GM21390 (cell line): ENCODE data around the gene EVPLL.
"Not testable (repeated sequence)": the region's sequence is repeated elsewhere in the genome, so short reads cannot be mapped to it uniquely, and the experiment has no call there.

Experiments
- ATAC-seq: cut with Tn5 transposase; IDR thresholded peaks from one replicate; pipeline ENCODE4 v1.9.1; 2021; ENCODE audit not compliant: unreplicated experiment

The EVPLL gene

GRCh38 chr17:18422464-18422863, 44.9 kb downstream of the EVPLL start:
- ATAC-seq = not testable (repeated sequence)

- ATAC-seq = not testable (repeated sequence)
Observed at GRCh38 chr17:18423015-18423414, 45.4 kb downstream of the EVPLL start.

GRCh38 chr17:18425593-18425992, 48.0 kb downstream of the EVPLL start:
- not testable (repeated sequence) for ATAC-seq

- ATAC-seq = not testable (repeated sequence)
Observed at GRCh38 chr17:18426639-18427038, 49.1 kb downstream of the EVPLL start.

GRCh38 chr17:18432206-18432605, 54.6 kb downstream of the EVPLL start:
- not testable (repeated sequence) for ATAC-seq
